ELF-1 (cell line): ENCODE results near the gene SHC4.
"Not testable (repeated sequence)": the region's sequence is repeated elsewhere in the genome, so short reads cannot be mapped to it uniquely, and the experiment has no call there.

ENCODE experiments used
- DNase-seq: peaks from one replicate; pipeline ENCODE4 v3.0.0-alpha.2; 2016; ENCODE audit warnings: low read depth, low spot score

The SHC4 gene

GRCh38 chr15:48883699-48884098 lies 80.0 kb downstream of the SHC4 start:
- no peak for DNase-seq

DNA sequence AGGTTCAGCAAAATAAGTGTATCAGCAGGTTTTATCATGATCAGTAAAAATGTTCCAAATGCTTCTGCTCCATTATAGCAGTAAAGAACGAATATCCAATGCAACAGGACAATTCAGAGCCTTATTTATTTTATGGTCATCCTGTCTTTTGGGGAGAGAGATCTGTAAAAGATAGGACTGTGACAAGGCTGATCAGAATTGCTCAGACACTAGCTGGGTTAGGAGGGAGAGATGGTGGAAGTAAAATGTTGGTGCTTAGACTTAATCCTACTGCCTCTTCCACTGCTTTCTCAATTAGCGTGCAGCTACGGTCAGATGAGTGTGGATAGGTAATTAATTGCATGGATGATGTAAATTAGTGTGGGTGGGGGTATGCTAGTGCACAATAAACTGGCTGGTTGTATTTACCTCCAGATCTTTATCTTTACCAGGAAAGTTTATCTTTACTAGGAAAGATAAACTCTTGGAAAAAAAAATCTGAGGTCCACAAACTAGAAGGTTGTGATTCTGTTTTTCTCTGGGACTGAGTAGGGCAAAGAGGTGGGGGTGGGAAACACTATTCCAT lies 83.6 kb downstream of the SHC4 start:
- no peak for DNase-seq

- DNase-seq = peak; percentile 96
These were observed 85.8 kb downstream of the SHC4 start, which contains the start of gene EID1 for GRCh38 chr15:48877630-48878595. TSS of gene EID1 (plus strand) at chr15:48878134. CDS start at chr15:48878177, 43 bp downstream.

- DNase-seq = no peak
These were observed 87.7 kb downstream of the SHC4 start for GRCh38 chr15:48876057-48876456.

- no peak for DNase-seq
These were observed 88.3 kb downstream of the SHC4 start for GRCh38 chr15:48875241-48875960.

- no peak for DNase-seq
These were observed 91.1 kb downstream of the SHC4 start for GRCh38 chr15:48872632-48873031.

DNA sequence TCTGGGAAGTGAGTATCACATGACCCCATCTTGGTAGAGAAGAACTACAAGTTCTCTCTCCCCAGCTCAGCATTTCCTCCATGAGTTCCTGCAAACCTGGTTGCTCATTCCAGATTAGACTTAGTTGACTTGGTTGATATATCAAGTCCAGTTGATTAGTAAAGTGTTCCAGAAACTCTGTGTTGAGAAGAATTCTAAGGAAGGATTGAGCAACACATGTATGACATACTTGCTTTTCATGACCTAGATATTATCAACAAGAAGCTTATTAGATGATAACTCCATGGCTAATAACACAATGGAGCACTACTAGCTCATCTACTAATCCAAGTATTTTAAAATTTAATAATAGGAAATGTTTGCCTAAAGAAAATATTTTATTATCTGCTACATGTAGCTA lies 92.2 kb downstream of the SHC4 start:
- DNase-seq = no peak

DNA sequence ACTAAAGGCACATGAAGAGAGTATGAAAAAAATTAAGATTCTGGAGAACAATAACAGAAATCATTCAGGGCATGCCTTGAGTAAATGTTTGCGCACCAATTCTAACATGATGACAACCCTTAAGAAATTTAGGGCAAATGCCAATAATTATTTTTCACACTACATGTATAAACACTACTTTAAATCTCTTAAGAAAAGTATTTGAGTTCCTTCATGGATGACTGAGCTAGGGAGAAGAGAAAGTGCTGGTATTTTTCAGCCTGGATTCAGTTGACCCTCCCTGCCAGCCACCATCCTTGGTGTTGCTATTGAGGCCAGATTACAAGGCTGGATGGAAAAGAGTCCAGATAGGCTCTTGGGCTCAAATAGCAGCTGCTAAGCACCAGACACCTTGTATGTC lies 93.8 kb downstream of the SHC4 start:
- DNase-seq = no peak

DNA sequence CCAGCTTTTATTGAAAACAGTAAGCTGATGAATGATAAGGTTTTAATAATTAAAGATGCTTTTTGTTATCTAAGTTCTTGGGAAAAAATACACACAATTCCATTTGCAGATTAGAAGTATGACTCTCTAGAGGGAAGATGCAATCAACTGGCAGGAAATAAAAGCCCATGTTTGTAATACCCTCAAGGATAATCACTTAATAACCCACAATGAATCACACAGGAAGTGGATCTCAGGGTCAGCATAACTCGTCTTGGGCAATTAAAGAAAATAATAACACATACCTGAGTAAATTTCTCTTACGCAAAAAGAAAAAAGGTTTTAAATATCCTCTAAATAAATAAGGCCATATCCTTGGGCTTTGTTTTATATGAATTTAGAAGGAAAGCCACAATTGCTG lies 95.2 kb downstream of the SHC4 start:
- no peak for DNase-seq

DNA sequence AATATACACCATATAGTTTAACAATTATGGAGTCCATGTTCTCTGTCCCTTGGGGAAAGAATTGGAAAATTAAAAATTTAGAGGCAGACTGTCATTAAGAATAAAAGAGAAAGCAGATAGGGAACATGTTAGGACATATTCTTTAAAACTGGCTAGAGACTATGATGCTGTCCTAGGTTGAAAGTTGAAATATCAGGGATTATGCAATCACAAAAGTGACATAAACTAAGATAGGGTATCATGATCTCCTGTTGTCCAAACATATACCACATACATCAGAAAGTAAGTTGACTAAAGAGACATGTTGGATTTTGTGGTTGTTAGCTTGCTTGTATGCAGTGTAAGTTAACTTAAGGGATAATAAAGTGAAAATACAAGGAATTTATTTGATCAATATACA lies 95.7 kb downstream of the SHC4 start:
- DNase-seq = no peak

- no peak for DNase-seq
These were observed 97.6 kb downstream of the SHC4 start for GRCh38 chr15:48866141-48866563.

DNA sequence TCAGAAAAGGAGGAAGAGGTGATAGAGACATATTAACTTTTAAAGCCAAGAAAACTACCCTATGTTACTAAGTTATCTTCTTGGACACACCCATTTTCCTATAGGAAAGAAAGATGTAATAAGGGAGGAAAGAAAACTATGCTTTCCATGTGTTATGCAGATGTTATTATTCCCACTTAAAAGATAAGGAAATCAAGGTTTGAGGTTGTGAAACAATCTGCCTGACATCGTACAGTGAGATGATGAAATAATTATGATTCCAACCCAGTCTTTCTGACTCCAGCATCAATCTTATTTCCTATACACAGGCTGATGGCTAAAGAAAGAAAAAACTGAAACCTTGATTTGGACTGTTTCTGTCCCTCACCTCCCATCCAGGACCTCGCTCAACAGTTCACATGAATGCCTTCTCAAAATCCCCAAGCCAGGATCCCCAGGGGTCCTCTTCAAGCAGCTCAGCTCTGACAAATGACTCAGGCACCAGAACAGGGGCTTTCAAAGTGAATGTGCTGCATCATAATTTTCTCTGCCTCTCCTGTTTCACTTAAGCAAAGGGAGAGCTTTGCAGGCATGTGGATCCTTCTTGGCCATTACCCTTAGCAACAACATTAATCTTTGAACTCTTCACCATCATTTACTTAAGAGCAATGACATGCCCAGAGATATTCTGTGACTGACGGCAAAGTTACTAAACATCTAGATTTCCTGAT lies 98.2 kb downstream of the SHC4 start:
- peak; percentile 3 for DNase-seq

- no peak for DNase-seq
These were observed 101.0 kb downstream of the SHC4 start for GRCh38 chr15:48862705-48863104.

- peak; percentile 8 for DNase-seq
These were observed 101.8 kb downstream of the SHC4 start for GRCh38 chr15:48861813-48862431.

DNA sequence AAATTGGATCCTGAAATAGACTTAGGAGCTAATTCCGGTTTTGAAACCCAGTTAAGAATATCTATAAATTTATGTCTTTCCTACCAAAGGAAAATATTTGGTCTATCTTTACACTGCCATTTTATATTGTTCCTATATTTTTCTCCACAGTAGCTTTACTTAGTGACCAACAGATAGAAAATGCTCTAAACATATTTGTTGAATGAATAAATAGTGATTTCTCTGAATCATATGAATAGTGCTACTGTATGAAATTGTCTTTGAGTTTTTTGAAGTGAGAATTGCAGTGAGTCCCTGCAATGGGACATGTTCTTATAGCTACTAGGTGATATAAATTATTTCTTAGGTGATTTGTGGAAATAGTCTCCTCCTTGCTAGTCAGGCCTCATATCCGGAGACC lies 104.3 kb downstream of the SHC4 start:
- DNase-seq = no peak

DNA sequence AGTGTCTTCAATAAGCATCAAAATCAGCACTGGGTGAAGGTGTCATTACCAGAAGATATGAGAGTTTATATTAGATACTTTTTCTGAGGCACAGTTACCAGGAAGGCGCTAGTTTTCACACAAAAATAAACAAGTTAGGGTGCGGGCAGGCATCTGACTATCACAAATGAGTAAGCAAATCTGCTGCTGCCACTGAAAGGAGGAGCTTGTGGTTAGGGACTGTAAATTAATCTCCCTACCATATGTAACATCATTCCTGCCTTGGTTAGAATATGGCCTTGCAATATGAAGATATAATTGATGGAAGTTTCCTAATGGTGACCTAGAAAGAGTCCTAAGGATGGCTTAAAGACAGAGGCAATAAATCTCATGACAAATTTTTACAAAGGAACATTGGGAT lies 105.3 kb downstream of the SHC4 start:
- no peak for DNase-seq

DNA sequence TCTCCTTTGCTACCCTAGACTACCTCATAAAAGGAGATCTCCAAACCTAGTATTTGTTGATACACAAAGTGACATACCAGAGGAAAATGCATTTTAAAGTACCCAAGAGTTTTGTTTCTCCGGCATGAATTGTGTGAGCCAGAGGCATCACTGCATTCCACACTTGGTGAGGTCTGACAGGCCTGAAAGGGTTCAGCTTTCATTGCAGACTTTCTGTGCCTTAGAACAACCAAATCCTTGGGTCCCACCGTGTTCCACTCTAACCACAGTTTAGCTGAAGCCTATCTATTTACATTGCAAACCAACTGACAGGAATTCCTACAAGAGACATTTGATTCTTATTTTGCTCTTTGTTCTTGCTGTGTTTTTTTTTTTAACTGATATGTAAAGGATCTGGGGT lies 106.8 kb downstream of the SHC4 start:
- peak; percentile 61 for DNase-seq

DNA sequence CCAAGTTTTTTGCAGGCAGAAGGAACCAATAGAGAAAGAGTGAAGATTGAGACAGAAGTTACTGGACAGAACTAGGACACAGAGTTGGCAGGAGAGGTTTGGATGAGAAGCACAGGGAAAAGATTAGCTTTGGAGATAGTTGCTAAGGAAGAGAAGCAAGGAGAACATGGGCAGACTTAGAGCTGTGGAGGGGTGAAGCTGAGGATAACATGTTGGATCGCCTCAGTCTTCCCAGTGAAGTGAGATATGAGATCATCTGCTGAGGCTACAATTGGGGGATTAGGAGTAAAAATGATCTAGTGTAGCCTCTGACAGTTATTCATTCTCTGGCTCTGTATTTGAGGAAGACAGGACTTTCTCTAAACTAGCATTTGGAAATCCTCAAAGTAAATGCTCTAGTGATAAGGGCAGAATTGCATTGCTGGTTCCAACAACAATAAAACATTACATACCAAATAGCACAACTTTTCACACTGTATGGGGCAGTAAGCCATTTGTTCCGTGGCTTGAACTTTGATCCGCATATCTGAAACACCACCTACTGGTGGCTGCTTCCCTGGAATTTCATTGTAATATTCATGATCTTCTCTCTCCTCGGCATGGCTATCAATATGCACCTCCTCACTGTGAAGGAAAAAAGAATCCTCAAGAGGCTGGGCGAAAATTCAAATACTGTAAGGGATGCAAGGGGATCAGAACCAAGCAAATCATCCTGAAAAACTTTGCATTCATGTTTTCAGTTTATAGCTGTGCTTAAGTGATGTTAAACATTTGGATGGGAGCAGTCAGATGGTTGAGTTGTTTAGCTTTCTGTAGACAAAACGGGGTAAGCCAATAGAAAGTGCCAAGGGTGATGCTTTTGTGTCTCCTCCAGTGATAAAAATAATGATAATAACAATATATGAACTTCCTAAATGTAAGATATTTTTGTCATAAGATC lies 107.9 kb downstream of the SHC4 start:
- DNase-seq = peak; percentile 3

DNA sequence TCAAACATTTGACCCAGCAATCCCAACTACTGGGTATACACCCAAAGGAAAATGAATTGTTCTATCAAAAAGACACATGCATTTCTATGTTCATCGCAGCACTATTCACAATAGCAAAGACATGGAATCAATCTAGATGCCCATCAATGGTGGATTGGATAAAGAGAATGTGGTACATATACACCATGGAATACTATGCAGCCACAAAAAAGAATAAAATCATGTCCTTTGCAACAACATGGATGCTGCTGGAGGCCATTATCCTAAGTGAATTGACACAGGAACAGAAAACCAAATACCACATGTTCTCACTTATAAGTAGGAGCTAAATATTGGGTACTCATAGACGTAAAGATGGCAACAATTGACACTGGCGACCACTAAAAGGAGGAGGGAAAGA lies 109.3 kb downstream of the SHC4 start:
- DNase-seq = not testable (repeated sequence)

GRCh38 chr15:48851956-48852355 lies 111.8 kb downstream of the SHC4 start:
- DNase-seq = no peak
